ENCODE results near the gene DNAL4. TPM values are rescaled to one million over a fixed set of nuclear protein-coding genes. Genes with fewer than 3 reads are reported as not detected.

Gene DNAL4
- total RNA-seq, 2 donors from 2014 or later, result 12.3 TPM

DNA sequence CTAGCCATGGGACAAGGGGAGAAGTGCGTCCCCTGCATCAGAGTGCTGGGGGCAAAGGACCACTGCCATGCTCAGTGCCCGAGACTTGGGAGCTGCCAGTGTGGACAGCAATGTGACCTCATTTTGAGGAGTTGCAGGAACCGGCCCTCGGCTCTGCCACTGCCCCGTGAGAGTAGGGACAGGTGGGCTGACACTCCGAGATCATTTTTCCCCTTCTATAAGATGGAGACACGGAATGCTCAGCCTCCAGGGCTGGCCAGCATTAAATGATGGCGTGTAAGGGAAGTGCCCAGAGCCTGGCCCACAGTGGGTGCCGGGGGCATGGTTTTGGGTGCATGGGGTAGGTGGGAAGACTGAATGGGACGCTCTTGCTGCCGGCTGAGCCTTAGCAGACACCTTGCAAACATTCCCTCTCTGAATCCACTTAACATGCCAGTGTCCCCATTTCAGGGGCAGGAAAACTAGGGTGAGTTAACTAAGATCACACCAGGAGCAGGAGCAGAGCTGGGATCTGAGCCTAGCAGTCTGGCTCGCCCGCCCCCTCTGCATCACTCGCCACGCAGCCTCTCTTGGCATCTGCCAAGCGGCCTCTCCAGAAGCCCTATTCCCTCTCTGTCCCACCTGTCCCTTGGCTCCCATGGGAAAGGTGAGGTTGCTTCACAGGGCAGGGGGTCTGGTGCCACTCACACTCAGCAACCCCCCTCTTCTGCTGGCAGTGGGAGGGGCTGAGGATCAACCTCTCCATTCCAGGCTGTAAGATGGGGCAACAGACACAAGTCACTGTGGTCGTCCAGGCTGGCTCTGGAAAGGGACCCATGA is 36.3 kb upstream of the DNAL4 start:
- no peak for DNase-seq (ENCODE audit: low spot score)
- no peak overlapping the region for H3K4me3 ChIP-seq
- no peaks in the 10 kb centered on the region for H3K27me3 ChIP-seq
- H3K27ac ChIP-seq, result no peak overlapping the region
- H3K9me3 ChIP-seq, result no peaks in the 10 kb centered on the region
- TF ChIP-seq, protein P1, sequence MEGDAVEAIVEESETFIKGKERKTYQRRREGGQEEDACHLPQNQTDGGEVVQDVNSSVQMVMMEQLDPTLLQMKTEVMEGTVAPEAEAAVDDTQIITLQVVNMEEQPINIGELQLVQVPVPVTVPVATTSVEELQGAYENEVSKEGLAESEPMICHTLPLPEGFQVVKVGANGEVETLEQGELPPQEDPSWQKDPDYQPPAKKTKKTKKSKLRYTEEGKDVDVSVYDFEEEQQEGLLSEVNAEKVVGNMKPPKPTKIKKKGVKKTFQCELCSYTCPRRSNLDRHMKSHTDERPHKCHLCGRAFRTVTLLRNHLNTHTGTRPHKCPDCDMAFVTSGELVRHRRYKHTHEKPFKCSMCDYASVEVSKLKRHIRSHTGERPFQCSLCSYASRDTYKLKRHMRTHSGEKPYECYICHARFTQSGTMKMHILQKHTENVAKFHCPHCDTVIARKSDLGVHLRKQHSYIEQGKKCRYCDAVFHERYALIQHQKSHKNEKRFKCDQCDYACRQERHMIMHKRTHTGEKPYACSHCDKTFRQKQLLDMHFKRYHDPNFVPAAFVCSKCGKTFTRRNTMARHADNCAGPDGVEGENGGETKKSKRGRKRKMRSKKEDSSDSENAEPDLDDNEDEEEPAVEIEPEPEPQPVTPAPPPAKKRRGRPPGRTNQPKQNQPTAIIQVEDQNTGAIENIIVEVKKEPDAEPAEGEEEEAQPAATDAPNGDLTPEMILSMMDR (IDR thresholded peaks at IDR 0.05), result no peak
- no peaks in the 10 kb centered on the region for H3K4me1 ChIP-seq
- no peaks in the 10 kb centered on the region for H3K36me3 ChIP-seq

DNA sequence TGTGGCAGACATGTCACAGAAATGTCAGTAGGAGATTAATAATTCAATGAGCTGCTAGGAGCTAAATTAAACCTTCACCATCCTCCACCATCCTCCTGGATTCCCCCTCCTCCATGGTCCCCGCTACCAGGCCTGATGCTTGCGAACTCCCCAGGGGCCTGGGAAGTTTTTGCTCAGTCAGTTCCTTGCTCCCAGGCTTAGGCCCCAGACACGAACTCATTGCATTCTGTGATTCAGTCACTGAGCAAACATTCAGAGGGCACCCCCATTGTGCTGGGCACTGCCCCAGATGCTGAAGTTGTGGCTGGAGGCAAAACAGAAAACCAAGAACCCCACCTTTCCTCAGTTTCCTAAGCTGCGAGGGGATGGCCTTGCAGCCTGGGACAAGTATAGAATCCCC is 35.5 kb upstream of the DNAL4 start:
- Histone ChIP-seq H3K4me1 (no peaks in the 10 kb centered on the region), H3K36me3 (no peaks in the 10 kb centered on the region), H3K4me3 (no peak overlapping the region), H3K9me3 (no peaks in the 10 kb centered on the region), H3K27me3 (no peaks in the 10 kb centered on the region), H3K27ac (no peak overlapping the region)
- DNase-seq (ENCODE audit: low spot score), result no peak
- TF ChIP-seq, protein P1 (IDR thresholded peaks at IDR 0.05), result no peak

DNA sequence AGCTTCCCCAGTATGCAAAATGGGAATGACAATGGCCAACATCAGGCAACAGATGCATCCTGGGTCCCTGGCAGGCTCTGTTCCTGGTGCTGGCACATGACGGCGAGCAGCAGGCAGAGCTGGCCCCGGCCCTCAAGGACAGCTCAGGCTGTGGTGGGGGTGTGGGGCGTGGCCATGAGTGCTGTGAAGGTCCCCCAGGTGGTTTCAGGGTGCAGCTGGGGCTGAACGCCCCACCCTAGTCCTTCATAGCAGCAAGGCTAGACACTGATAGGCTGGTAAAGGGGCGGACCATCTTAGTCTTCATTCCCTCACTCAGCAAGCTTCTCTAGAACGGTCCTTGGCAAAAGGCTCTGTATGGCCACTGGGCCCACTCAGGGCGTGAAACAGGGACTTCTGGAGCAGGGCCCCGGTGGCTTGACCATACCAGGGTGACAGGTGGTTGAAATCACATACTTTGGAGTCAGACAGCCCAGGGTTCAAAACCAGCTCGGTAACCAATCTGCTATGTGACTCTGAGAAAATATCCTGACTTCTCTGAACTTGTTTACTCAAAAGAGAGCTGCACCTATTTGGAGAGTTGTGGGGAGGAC is 34.8 kb upstream of the DNAL4 start:
- DNase-seq (ENCODE audit: low spot score), result no peak
- H3K4me3 ChIP-seq, result no peak overlapping the region
- no peak overlapping the region for H3K27ac ChIP-seq
- no peaks in the 10 kb centered on the region for H3K4me1 ChIP-seq
- H3K27me3 ChIP-seq, result no peaks in the 10 kb centered on the region
- no peaks in the 10 kb centered on the region for H3K9me3 ChIP-seq
- TF ChIP-seq, protein P1 (IDR thresholded peaks at IDR 0.05), result no peak
- H3K36me3 ChIP-seq, result no peaks in the 10 kb centered on the region

DNA sequence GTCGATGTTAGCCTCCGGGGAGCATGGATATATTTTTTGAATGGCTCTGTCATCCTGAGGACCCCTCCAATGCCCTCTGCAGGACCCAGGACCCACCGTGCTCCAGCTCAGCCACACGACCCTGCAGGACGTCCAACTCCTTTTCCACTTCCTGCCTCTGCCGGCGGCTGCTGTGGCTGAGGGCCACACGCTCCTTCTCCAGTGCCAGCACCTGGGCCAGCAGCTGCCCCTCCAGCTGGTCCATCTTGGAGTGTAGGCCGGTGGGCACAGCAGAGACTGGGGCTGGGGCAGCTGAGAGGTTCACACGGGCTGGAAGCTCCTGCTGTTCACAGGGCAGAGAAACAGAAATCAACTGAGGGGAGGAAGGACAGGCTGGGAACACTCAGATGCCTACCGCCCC is 34.2 kb upstream of the DNAL4 start:
- Histone ChIP-seq H3K36me3 (no peaks in the 10 kb centered on the region), H3K9me3 (no peaks in the 10 kb centered on the region), H3K27ac (no peak overlapping the region), H3K4me3 (no peak overlapping the region), H3K27me3 (no peaks in the 10 kb centered on the region), H3K4me1 (no peaks in the 10 kb centered on the region)
- DNase-seq (ENCODE audit: low spot score), result no peak
- TF ChIP-seq, protein P1 (IDR thresholded peaks at IDR 0.05), result no peak

DNA sequence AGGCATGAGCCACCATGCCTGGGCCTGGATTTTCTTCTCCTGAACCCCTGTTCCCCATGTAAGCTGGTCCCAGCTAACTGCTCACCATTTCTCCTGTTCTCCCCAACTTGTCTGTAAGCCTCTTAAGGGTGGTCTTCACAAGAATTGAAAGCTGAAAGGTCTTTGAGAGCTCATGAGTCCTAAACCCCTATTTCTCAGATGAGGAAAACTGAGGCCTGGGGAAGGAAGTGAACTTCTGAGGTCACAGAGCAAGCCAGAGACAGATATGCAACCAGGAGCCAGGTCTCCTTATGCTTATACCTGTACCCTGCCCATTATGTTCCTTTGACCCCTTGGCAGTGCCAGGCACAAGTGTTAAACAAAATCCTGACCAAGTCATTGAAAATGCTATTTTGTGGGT is 33.6 kb upstream of the DNAL4 start:
- no peaks in the 10 kb centered on the region for H3K9me3 ChIP-seq
- no peaks in the 10 kb centered on the region for H3K36me3 ChIP-seq
- H3K4me1 ChIP-seq, result no peaks in the 10 kb centered on the region
- no peak overlapping the region for H3K27ac ChIP-seq
- TF ChIP-seq, protein P1 (IDR thresholded peaks at IDR 0.05), result no peak
- no peak for DNase-seq (ENCODE audit: low spot score)
- no peak overlapping the region for H3K4me3 ChIP-seq
- no peaks in the 10 kb centered on the region for H3K27me3 ChIP-seq

All from right atrium auricular region (tissue), 2 donors.